ENCODE measurements around the gene LDLRAD4. TPM values are rescaled to one million over a fixed set of nuclear protein-coding genes. Genes with fewer than 3 reads are reported as not detected.

LDLRAD4 gene
- total RNA-seq, 1 experiment from 2014 or later = 1.7 TPM

DNA sequence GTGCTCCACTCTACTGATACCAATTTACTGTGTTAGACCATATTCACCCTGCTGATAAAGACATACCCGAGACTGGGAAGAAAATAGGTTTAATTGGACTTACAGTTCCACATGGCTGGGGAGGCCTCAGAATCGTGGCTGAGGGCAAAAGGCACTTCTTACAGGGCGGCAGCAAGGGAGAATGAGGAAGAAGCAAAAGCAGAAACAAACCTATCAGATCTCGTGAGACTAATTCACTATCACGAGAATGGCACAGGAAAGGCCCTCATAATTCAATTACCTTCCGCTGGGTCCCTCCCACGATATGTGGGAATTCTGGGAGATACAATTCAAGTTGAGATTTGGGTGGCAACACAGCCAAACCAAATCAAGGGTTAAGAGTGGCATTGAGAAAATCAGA lies 65.2 kb downstream of the LDLRAD4 start:
- no peaks in the 10 kb centered on the region for H3F3A ChIP-seq (ENCODE audit: insufficient read depth, low read depth)
- no peak for DNase-seq
- ChIA-PET POLR2A (ENCODE audit: unreplicated experiment) (no interaction called here), CTCF (no interaction called here)
- H3K27me3 ChIP-seq (ENCODE audit: insufficient read depth, low read depth) = peaks cover 94% of the 10 kb centered on the region
- no peaks in the 10 kb centered on the region for H4K20me1 ChIP-seq (ENCODE audit: insufficient read depth)
- H2AFZ ChIP-seq = no peak overlapping the region
- H3K36me3 ChIP-seq (ENCODE audit: low read depth) = no peaks in the 10 kb centered on the region
- H3K4me2 ChIP-seq = no peak overlapping the region
- H3K4me3 ChIP-seq = no peak overlapping the region
- intact Hi-C loops (cut with micrococcal nuclease; ENCODE audit: unreplicated experiment) = no loop called here
- no peaks in the 10 kb centered on the region for H3K4me1 ChIP-seq (replicated peaks; ENCODE audit: insufficient read depth)
- BruUV-seq (replicated peaks) = no TSS peak
- H3K27ac ChIP-seq = no peak overlapping the region
- no peak for TF ChIP-seq CTCF (conservative IDR thresholded peaks at IDR 0.05)
- TF ChIP-seq EZH2 (IDR thresholded peaks at IDR 0.05; ENCODE audit: low read depth) = no peak
- no peaks in the 10 kb centered on the region for H3K9me3 ChIP-seq (ENCODE audit: insufficient read depth, low read depth)
- no peaks in the 10 kb centered on the region for H3K9me2 ChIP-seq (ENCODE audit: insufficient read depth)
- no peaks in the 10 kb centered on the region for H3K79me2 ChIP-seq (ENCODE audit: low read depth)

- Histone ChIP-seq H3K4me1 (replicated peaks; ENCODE audit: insufficient read depth) (no peaks in the 10 kb centered on the region), H3K9me2 (ENCODE audit: insufficient read depth) (no peaks in the 10 kb centered on the region), H3K27me3 (ENCODE audit: insufficient read depth, low read depth) (peaks cover 94% of the 10 kb centered on the region), H3K27ac (no peak overlapping the region), H4K20me1 (ENCODE audit: insufficient read depth) (no peaks in the 10 kb centered on the region), H2AFZ (no peak overlapping the region), H3K36me3 (ENCODE audit: low read depth) (no peaks in the 10 kb centered on the region), H3K4me3 (no peak overlapping the region), H3K9me3 (ENCODE audit: insufficient read depth, low read depth) (no peaks in the 10 kb centered on the region), H3F3A (ENCODE audit: insufficient read depth, low read depth) (no peaks in the 10 kb centered on the region), H3K4me2 (no peak overlapping the region), H3K79me2 (ENCODE audit: low read depth) (no peaks in the 10 kb centered on the region)
- intact Hi-C loops (cut with micrococcal nuclease; ENCODE audit: unreplicated experiment) = no loop called here
- no TSS peak for BruUV-seq (replicated peaks)
- TF ChIP-seq CTCF (conservative IDR thresholded peaks at IDR 0.05) (no peak), EZH2 (IDR thresholded peaks at IDR 0.05; ENCODE audit: low read depth) (no peak)
- POLR2A ChIA-PET (ENCODE audit: unreplicated experiment) = no interaction called here
- no peak for DNase-seq
- CTCF ChIA-PET = no interaction called here
Observed at GRCh38 chr18:13284330-13285027, 65.9 kb downstream of the LDLRAD4 start.

- Histone ChIP-seq H3K9me2 (ENCODE audit: insufficient read depth) (no peaks in the 10 kb centered on the region), H3K4me1 (replicated peaks; ENCODE audit: insufficient read depth) (no peaks in the 10 kb centered on the region), H3K9me3 (ENCODE audit: insufficient read depth, low read depth) (no peaks in the 10 kb centered on the region), H3K36me3 (ENCODE audit: low read depth) (no peaks in the 10 kb centered on the region), H3K79me2 (ENCODE audit: low read depth) (no peaks in the 10 kb centered on the region), H3K4me3 (no peak overlapping the region), H3K4me2 (no peak overlapping the region), H2AFZ (no peak overlapping the region), H3K27ac (no peak overlapping the region), H3F3A (ENCODE audit: insufficient read depth, low read depth) (no peaks in the 10 kb centered on the region), H4K20me1 (ENCODE audit: insufficient read depth) (no peaks in the 10 kb centered on the region), H3K27me3 (ENCODE audit: insufficient read depth, low read depth) (peaks cover 91% of the 10 kb centered on the region)
- POLR2A ChIA-PET (ENCODE audit: unreplicated experiment) = no interaction called here
- intact Hi-C loops (cut with micrococcal nuclease; ENCODE audit: unreplicated experiment) = no loop called here
- DNase-seq = no peak
- BruUV-seq (replicated peaks) = no TSS peak
- CTCF ChIA-PET = no interaction called here
- TF ChIP-seq CTCF (conservative IDR thresholded peaks at IDR 0.05) = no peak
- TF ChIP-seq EZH2 (IDR thresholded peaks at IDR 0.05; ENCODE audit: low read depth) = no peak
Observed at GRCh38 chr18:13285874-13286273, 67.3 kb downstream of the LDLRAD4 start.

Measured in PC-9 (cell line).